ENCODE data around the gene TMEM130.
"Not testable (repeated sequence)": the region's sequence is repeated elsewhere in the genome, so short reads cannot be mapped to it uniquely, and the experiment has no call there.

DNA sequence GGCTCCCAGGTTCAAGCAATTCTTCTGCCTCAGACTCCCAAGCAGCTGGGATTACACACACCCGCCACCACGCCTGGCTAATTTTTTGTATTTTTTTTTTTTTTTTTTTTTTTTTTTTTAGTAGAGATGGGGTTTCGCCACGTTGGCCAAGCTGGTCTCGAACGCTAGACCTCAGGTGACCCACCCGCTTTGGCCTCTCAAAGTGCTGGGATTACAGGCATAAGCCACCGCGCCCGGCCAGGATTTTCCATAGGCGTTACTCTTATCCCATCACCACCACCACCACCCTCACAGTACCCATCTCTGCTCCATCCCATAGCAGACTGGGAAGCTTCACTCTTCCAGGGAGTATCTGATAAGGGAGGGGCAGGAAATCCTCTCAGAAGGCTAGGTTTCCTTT, 3.8 kb upstream of the TMEM130 start:
- not testable (repeated sequence) for TF ChIP-seq POLR2AphosphoS5 (IDR thresholded peaks at IDR 0.05)
- TF ChIP-seq, protein P1, sequence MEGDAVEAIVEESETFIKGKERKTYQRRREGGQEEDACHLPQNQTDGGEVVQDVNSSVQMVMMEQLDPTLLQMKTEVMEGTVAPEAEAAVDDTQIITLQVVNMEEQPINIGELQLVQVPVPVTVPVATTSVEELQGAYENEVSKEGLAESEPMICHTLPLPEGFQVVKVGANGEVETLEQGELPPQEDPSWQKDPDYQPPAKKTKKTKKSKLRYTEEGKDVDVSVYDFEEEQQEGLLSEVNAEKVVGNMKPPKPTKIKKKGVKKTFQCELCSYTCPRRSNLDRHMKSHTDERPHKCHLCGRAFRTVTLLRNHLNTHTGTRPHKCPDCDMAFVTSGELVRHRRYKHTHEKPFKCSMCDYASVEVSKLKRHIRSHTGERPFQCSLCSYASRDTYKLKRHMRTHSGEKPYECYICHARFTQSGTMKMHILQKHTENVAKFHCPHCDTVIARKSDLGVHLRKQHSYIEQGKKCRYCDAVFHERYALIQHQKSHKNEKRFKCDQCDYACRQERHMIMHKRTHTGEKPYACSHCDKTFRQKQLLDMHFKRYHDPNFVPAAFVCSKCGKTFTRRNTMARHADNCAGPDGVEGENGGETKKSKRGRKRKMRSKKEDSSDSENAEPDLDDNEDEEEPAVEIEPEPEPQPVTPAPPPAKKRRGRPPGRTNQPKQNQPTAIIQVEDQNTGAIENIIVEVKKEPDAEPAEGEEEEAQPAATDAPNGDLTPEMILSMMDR (IDR thresholded peaks at IDR 0.05): not testable (repeated sequence)

Data from breast epithelium (tissue), 3 donors.